ENCODE data around the gene RTEL1. TPM values are rescaled to one million over a fixed set of nuclear protein-coding genes. Genes with fewer than 3 reads are reported as not detected.
"Not testable (repeated sequence)": the region's sequence is repeated elsewhere in the genome, so short reads cannot be mapped to it uniquely, and the experiment has no call there.

Gene RTEL1
- total RNA-seq, 2 experiments from 2014 or later, result 33.6 to 34.8 TPM

- H3K27ac Mint-ChIP-seq, result no peak overlapping the region
- intact Hi-C loops (cut with micrococcal nuclease), result no loop called here
- CTCF ChIA-PET, result no interaction called here
Observed at GRCh38 chr20:63645218-63645617, 12.9 kb upstream of the RTEL1 start.

GRCh38 chr20:63648190-63648589 lies 9.9 kb upstream of the RTEL1 start:
- H3K9me3 Mint-ChIP-seq, result no peaks in the 10 kb centered on the region
- peak overlapping the region; percentile 24 for H3K27ac Mint-ChIP-seq
- no peaks in the 10 kb centered on the region for H3K27me3 Mint-ChIP-seq (ENCODE audit: low read depth)
- CTCF ChIA-PET, result interaction anchor here (0.7 kb wide), 1 partner anchor 59 kb away, joined by 3 read pairs; no protein-coding TSS in a partner anchor
- H3K4me1 Mint-ChIP-seq (ENCODE audit: low read depth), result peaks cover 14% of the 10 kb centered on the region
- H3K36me3 Mint-ChIP-seq (ENCODE audit: low read depth), result no peaks in the 10 kb centered on the region
- H3K4me3 Mint-ChIP-seq, result no peak overlapping the region
- intact Hi-C loops (cut with micrococcal nuclease), result no loop called here
- no peak for DNase-seq

More at GRCh38 chr20:63645218-63645617, 12.9 kb upstream of the RTEL1 start:
- Mint-ChIP-seq H3K4me3 (no peak overlapping the region), H3K27me3 (ENCODE audit: low read depth) (no peaks in the 10 kb centered on the region), H3K36me3 (ENCODE audit: low read depth) (no peaks in the 10 kb centered on the region), H3K4me1 (ENCODE audit: low read depth) (peaks cover 6% of the 10 kb centered on the region), H3K9me3 (no peaks in the 10 kb centered on the region)
- no peak for DNase-seq

- no peak for DNase-seq
- CTCF ChIA-PET, result interaction anchor here (0.6 kb wide), 2 partner anchors 168 to 308 kb away, joined by 3 read pairs; no protein-coding TSS in a partner anchor
- H3K9me3 Mint-ChIP-seq, result no peaks in the 10 kb centered on the region
- no peaks in the 10 kb centered on the region for H3K27me3 Mint-ChIP-seq (ENCODE audit: low read depth)
- H3K4me3 Mint-ChIP-seq, result no peak overlapping the region
- no peak overlapping the region for H3K27ac Mint-ChIP-seq
- intact Hi-C loops (cut with micrococcal nuclease), result no loop called here
- H3K36me3 Mint-ChIP-seq (ENCODE audit: low read depth), result no peaks in the 10 kb centered on the region
- peaks cover 14% of the 10 kb centered on the region for H3K4me1 Mint-ChIP-seq (ENCODE audit: low read depth)
Observed at GRCh38 chr20:63648895-63649589, 9.1 kb upstream of the RTEL1 start.

GRCh38 chr20:63650486-63650885 lies 7.6 kb upstream of the RTEL1 start:
- H3K9me3 Mint-ChIP-seq; CTCF ChIA-PET; DNase-seq; H3K27ac Mint-ChIP-seq; H3K4me3 Mint-ChIP-seq; H3K27me3 Mint-ChIP-seq (ENCODE audit: low read depth); H3K36me3 Mint-ChIP-seq (ENCODE audit: low read depth): not testable (repeated sequence)
- intact Hi-C loops (cut with micrococcal nuclease), result loop anchor here (10.0 kb wide), 1 partner anchor 414 kb away; the partner anchor contains the start of gene TCEA2
- peaks cover 21% of the 10 kb centered on the region for H3K4me1 Mint-ChIP-seq (ENCODE audit: low read depth)

GRCh38 chr20:63651942-63652191 lies 6.2 kb upstream of the RTEL1 start:
- CTCF ChIA-PET, result no interaction called here
- Mint-ChIP-seq H3K36me3 (ENCODE audit: low read depth) (no peaks in the 10 kb centered on the region), H3K9me3 (no peaks in the 10 kb centered on the region), H3K4me1 (ENCODE audit: low read depth) (peaks cover 22% of the 10 kb centered on the region), H3K27ac (no peak overlapping the region), H3K4me3 (peak overlapping the region; percentile 65), H3K27me3 (ENCODE audit: low read depth) (no peaks in the 10 kb centered on the region)
- intact Hi-C loops (cut with micrococcal nuclease), result loop anchor here (10.0 kb wide), 1 partner anchor 413 kb away; the partner anchor contains the start of gene TCEA2
- DNase-seq, result no peak

GRCh38 chr20:63652192-63652980 lies 5.7 kb upstream of the RTEL1 start:
- Mint-ChIP-seq H3K4me3 (peak overlapping the region; percentile 65), H3K9me3 (no peaks in the 10 kb centered on the region), H3K27ac (no peak overlapping the region), H3K4me1 (ENCODE audit: low read depth) (peaks cover 24% of the 10 kb centered on the region), H3K27me3 (ENCODE audit: low read depth) (no peaks in the 10 kb centered on the region), H3K36me3 (ENCODE audit: low read depth) (no peaks in the 10 kb centered on the region)
- CTCF ChIA-PET, result no interaction called here
- peak; percentile 26 for DNase-seq
- intact Hi-C loops (cut with micrococcal nuclease), result loop anchor here (10.0 kb wide), 1 partner anchor 412 kb away; the partner anchor contains the start of gene TCEA2

- Mint-ChIP-seq H3K27me3 (ENCODE audit: low read depth) (no peaks in the 10 kb centered on the region), H3K27ac (peak within 1 kb of the TSS; percentile 50), H3K4me1 (ENCODE audit: low read depth) (peaks cover 28% of the 10 kb centered on the region), H3K9me3 (no peaks in the 10 kb centered on the region), H3K4me3 (peak within 1 kb of the TSS; percentile 65), H3K36me3 (ENCODE audit: low read depth) (no peaks in the 10 kb centered on the region)
- intact Hi-C loops (cut with micrococcal nuclease), result loop anchor here (10.0 kb wide), 1 partner anchor 411 kb away; the partner anchor contains the start of gene TCEA2
- CTCF ChIA-PET, result interaction anchor here (1.0 kb wide), 1 partner anchor 12 kb away, joined by 3 read pairs; no protein-coding TSS in a partner anchor
- DNase-seq, result peak; percentile 76
Observed at GRCh38 chr20:63653041-63653973, 4.8 kb upstream of the RTEL1 start, which contains the start of gene STMN3. Gene STMN3 (minus strand): TSS chr20:63653424. CDS start chr20:63653345, 79 bp downstream.

GRCh38 chr20:63653974-63654668 lies 4.0 kb upstream of the RTEL1 start:
- CTCF ChIA-PET, result interaction anchor here (1.0 kb wide), 1 partner anchor 13 kb away, joined by 3 read pairs; no protein-coding TSS in a partner anchor
- H3K27ac Mint-ChIP-seq, result peak overlapping the region; percentile 50
- H3K36me3 Mint-ChIP-seq (ENCODE audit: low read depth), result peaks cover 1% of the 10 kb centered on the region
- peak overlapping the region; percentile 64 for H3K4me3 Mint-ChIP-seq
- H3K4me1 Mint-ChIP-seq (ENCODE audit: low read depth), result peaks cover 33% of the 10 kb centered on the region
- intact Hi-C loops (cut with micrococcal nuclease), result loop anchor here (10.0 kb wide), 1 partner anchor 411 kb away; the partner anchor contains the start of gene TCEA2
- H3K27me3 Mint-ChIP-seq (ENCODE audit: low read depth), result no peaks in the 10 kb centered on the region
- no peaks in the 10 kb centered on the region for H3K9me3 Mint-ChIP-seq
- no peak for DNase-seq

- peaks cover 5% of the 10 kb centered on the region for H3K36me3 Mint-ChIP-seq (ENCODE audit: low read depth)
- no peak overlapping the region for H3K27ac Mint-ChIP-seq
- intact Hi-C loops (cut with micrococcal nuclease), result loop anchor here (5.0 to 10.0 kb wide), 3 partner anchors 73 to 410 kb away; partner anchors contain the start of genes TCEA2 and UCKL1
- H3K4me3 Mint-ChIP-seq, result no peak overlapping the region
- CTCF ChIA-PET, result no interaction called here
- H3K9me3 Mint-ChIP-seq, result no peaks in the 10 kb centered on the region
- H3K4me1 Mint-ChIP-seq (ENCODE audit: low read depth), result peaks cover 43% of the 10 kb centered on the region
- no peaks in the 10 kb centered on the region for H3K27me3 Mint-ChIP-seq (ENCODE audit: low read depth)
- DNase-seq, result no peak
Observed at GRCh38 chr20:63655249-63655648, 2.9 kb upstream of the RTEL1 start.

GRCh38 chr20:63656451-63656850 lies 1.7 kb upstream of the RTEL1 start:
- DNase-seq, result no peak
- Mint-ChIP-seq H3K4me1 (ENCODE audit: low read depth) (peaks cover 44% of the 10 kb centered on the region), H3K27me3 (ENCODE audit: low read depth) (no peaks in the 10 kb centered on the region), H3K4me3 (peak overlapping the region; percentile 27), H3K9me3 (no peaks in the 10 kb centered on the region), H3K36me3 (ENCODE audit: low read depth) (peaks cover 7% of the 10 kb centered on the region), H3K27ac (no peak overlapping the region)
- CTCF ChIA-PET, result no interaction called here
- intact Hi-C loops (cut with micrococcal nuclease), result loop anchor here (5.0 to 10.0 kb wide), 3 partner anchors 74 to 408 kb away; partner anchors contain the start of genes TCEA2 and UCKL1

GRCh38 chr20:63657260-63657936 lies 714 bp upstream of the RTEL1 start:
- intact Hi-C loops (cut with micrococcal nuclease), result loop anchor here (5.0 to 10.0 kb wide), 3 partner anchors 75 to 407 kb away; partner anchors contain the start of genes TCEA2 and UCKL1
- Mint-ChIP-seq H3K27ac (peak overlapping the region; percentile 93), H3K36me3 (ENCODE audit: low read depth) (peaks cover 8% of the 10 kb centered on the region), H3K9me3 (no peaks in the 10 kb centered on the region), H3K27me3 (ENCODE audit: low read depth) (no peaks in the 10 kb centered on the region), H3K4me1 (ENCODE audit: low read depth) (peaks cover 38% of the 10 kb centered on the region), H3K4me3 (peak overlapping the region; percentile 98)
- CTCF ChIA-PET, result no interaction called here
- DNase-seq, result no peak
